HEK293T (cell line): ENCODE results near the gene ARHGAP27.

Experiments
- ELF4 ChIP-seq: fragments of 450-650 bp; IDR thresholded peaks from 2 replicates; pipeline ENCODE4 v1.6.1; 2017; ENCODE audit warnings: antibody characterized with exemption
- LEF1 ChIP-seq: fragments of 450-650 bp; IDR thresholded peaks from 2 replicates; pipeline ENCODE4 v1.6.1; 2017; ENCODE audit warnings: mild to moderate bottlenecking, borderline replicate concordance
- SP1 ChIP-seq: fragments of 450-650 bp; IDR thresholded peaks from 2 replicates; pipeline ENCODE4 v1.6.1; 2017
- ZNF384 ChIP-seq: fragments of 450-650 bp; IDR thresholded peaks from 2 replicates; pipeline ENCODE4 v1.6.1; 2016
- TF ChIP-seq, protein P1 (sequence below): fragments of 450-650 bp; IDR thresholded peaks from 2 replicates; pipeline ENCODE4 v1.6.1; 2016

DNA sequence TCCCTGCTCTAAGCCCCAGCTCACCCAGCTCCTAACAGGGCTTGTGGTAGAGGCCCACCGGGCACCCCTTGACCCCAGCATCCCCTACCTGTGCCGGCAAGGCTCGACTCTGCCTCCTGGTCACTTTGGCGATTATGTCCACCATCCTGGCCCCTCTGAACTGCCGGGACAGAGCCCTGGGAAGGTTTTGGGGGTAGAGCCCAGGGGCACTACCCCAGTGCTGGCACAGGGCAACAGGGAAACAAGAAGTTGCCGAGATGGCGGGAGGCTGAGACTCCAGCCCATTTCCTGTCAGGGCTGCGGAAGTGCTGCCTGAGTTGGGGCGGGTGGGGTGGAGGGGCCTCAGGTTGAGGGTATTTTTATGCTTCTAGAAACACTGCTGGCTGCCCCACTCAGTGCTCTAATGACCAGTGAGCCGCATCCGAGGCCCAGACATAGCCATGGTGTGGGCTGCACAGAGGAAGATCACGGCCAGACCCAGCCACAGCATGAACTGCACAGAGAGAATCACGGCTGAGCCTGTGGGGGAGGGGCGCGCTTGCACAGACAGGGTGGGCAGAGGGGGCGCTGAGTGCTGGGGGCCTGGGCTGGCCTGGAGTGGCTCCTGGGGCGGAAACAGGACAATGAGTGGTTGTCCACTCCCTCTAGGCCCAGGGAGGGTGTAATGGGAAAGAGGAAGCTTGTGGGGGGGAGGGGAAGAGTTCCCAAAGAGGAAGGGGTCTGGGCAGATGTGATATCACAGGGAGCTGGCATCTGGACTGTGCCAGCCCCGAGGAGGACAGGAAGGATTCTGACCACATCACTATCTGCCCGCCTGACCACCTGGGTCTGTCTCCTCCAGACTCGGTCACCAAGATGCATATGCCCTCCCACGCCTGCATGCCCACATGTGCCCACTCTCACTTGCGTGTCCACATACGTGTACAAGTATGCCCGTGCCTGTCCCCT lies 22.3 kb downstream of the ARHGAP27 start:
- TF ChIP-seq ZNF384: no peak
- TF ChIP-seq, protein P1, sequence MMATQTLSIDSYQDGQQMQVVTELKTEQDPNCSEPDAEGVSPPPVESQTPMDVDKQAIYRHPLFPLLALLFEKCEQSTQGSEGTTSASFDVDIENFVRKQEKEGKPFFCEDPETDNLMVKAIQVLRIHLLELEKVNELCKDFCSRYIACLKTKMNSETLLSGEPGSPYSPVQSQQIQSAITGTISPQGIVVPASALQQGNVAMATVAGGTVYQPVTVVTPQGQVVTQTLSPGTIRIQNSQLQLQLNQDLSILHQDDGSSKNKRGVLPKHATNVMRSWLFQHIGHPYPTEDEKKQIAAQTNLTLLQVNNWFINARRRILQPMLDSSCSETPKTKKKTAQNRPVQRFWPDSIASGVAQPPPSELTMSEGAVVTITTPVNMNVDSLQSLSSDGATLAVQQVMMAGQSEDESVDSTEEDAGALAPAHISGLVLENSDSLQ: no peak
- TF ChIP-seq LEF1: no peak
- no peak for TF ChIP-seq ELF4
- TF ChIP-seq SP1: no peak
